Stimulated activated CD8-positive, alpha-beta memory T cell treated with anti-CD3 and anti-CD28 coated beads, Interleukin-4, amount 100 ng/mL, for 48 hours (primary cell): ENCODE results near the gene SERAC1.
"Not testable (repeated sequence)": the region's sequence is repeated elsewhere in the genome, so short reads cannot be mapped to it uniquely, and the experiment has no call there.

Source experiments
- DNase-seq: peaks from one replicate; pipeline ENCODE4 v3.0.0-alpha.2; 2020

Gene SERAC1

GRCh38 chr6:158168040-158168289, at the start of gene SERAC1:
TSS of gene SERAC1 (minus strand) at chr6:158168262. CDS start at chr6:158158363, 9,899 bp downstream.
- no peak for DNase-seq

DNA sequence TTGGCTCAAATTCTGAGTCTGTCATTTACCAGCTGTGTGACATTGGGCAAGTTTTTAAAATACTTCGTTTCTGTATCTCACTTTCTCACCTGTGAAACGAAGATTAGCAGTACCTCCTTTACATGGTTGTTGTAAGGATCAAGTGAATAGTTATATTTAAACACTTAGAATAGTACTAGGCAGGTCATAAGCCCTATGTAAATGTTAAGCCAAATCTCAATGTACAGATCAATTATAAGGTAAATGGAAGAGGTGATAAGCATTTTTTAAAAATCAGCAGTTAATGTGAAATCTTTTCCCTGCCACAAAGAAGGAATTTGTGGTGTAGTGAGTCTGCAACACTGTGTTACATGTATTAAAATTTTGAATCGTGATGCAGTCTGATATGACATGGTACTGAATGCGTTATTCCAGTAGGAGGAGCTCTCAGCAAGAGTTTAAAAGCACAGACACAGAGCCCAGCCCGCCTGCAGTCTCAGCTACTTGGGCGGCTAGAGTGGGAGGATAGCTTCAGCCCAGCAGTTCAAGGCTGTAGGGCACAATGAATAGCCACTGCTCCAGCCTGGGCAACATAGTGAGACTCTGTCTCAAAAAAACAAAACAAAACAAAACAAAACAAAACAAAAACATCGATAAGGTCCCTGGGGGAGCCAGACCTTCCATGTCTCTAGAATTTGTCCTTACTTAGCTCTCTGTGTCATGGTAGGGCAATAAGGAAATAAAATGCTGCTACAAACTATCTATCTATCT, 46.0 kb upstream of the SERAC1 start:
- peak; percentile 63 for DNase-seq

DNA sequence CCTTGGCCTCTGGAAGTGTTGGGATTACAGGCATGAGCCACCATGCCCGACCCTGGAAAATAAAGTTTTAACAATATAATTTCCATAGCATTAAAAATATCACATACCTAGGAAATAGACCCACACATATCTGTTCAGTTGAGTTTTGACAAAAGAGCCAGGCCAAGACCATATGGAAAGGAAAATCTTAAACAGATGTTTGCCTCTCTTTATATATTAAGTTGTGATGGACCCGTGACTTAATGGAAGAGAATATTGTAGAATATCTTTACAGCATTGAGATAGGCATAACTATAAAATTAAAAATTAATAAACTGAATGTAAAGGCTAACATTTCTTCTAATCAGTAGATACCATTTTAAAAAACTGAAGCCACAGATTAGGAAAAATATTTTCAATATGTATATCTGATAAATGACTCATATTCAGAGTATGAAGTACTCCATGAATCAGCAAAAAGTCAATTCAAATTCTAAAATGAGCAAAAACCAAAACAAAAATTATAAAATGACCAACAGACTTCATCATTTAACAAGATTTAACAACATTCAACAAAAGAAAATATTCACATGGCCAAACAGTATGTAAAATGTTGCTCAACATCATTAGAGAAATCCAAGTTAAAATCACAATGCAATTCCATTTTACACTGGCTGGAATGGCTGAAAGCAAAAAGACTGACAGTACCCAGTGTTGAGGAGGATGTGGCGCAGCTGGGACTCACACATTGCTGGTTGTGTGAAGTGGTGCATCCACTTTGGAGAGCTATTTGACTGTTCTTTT, 43.4 kb upstream of the SERAC1 start:
- DNase-seq: no peak

- not testable (repeated sequence) for DNase-seq
These were observed 41.7 kb upstream of the SERAC1 start for GRCh38 chr6:158209582-158210333.

- DNase-seq: not testable (repeated sequence)
These were observed 40.4 kb upstream of the SERAC1 start for GRCh38 chr6:158208226-158209030.

- no peak for DNase-seq
These were observed 39.3 kb upstream of the SERAC1 start for GRCh38 chr6:158207422-158207788.

DNA sequence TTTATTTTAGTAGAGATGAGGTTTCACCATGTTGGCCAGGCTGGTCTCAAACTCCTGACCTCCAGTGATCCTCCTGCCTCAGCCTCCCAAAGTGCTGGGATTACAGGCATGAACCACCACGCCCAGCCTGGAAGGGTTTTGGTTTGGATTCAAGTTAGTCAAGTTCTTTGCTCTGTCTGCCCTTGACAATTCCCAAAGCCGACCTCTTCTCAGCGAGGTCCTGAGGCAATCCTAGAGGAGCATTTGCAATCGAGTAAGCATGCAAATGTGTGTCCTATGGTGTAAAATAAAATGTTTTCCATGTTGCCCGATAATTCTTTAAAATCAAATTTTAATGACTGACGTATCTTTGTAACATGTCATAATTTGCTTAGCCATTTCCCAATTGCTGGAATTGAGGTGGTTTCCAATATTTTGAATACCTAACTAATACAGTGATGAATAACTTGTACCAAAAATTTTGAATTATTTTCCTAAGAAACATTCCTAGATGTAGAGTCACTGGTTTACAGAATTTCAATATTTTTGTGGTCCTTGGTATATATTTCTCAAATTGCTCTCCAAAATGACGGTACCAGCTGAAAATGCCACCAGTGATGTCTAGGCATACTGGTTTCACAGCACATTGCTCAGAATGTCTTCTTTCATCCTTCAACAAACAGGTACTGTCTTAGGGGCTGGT, 38.8 kb upstream of the SERAC1 start:
- DNase-seq: no peak

GRCh38 chr6:158205169-158205944, 37.3 kb upstream of the SERAC1 start:
- no peak for DNase-seq

GRCh38 chr6:158198461-158198860, 30.4 kb upstream of the SERAC1 start:
- DNase-seq: no peak

GRCh38 chr6:158194487-158195280, 26.6 kb upstream of the SERAC1 start:
- DNase-seq: no peak

- DNase-seq: no peak
These were observed 23.7 kb upstream of the SERAC1 start for GRCh38 chr6:158191761-158192160.

DNA sequence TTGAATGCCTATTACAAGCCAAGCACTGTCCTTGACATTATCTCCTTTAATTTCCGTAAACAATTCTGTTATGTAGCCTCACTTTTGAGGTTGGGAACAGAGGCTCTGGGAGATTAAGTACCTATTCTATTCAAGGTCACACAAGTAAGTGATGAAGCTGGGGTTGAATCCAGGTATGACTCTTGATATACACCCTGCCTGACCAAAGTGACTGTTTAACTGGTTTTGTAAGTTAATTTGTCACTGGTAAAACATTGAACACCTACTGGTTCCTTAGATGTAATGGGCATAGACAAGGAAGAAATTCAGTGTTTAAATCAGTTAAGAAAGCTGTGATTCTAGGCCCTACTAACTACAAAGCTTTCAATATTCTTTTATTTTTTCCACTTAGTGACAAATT, 23.0 kb upstream of the SERAC1 start:
- no peak for DNase-seq

DNA sequence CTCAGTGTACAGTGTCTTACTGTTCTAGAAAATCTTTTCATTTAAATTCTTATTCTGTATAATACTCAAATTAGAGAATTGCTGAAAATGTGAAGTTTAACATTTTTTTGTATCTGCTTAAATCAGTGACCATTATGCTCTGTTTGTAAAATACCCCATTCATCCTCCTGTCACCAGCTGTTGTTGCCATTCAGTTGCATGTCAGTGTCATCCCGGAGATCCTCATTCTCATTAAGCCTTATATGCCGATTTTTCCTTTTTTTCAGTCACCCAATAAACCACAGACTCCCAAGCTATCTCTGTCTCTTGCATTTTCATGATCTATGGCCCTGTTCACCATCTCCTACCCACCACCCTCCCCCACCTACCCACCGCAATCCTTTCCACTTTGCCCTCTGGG, 20.5 kb upstream of the SERAC1 start:
- DNase-seq: no peak

DNA sequence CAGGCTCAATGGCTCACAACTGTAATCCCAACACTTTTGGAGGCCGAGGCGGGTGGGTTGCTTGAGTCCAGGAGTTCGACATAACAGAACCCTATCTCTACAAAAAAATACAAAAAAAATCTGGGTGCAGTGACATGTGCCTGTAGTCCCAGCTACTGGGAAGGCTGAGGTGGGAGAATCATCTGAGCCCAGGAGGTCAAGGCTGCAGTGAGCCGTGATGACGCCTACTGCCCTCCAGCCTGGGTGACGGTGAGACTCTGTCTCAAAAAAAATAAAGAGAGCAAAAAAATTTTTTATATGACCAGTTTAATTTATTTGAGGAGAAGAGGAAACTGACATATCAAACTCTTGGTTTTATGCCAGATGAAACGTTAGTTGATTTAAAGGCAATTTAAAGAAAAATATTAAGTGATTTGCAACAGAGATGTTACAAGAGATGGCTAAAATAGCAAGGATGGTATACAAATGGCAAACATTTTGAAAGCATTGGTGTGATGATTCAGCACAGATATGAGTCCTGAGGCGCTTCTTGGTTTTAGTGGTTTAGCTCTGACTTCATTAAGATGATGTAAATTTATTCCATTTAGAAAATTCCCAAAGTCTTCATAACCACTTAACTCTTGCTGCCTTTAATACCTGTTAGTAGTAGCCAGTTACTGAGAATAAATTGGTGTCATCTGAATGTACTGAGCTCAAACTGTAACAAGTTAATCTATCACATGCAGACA, 17.8 kb upstream of the SERAC1 start:
- no peak for DNase-seq

GRCh38 chr6:158184608-158185007, 16.5 kb upstream of the SERAC1 start:
- DNase-seq: no peak

- not testable (repeated sequence) for DNase-seq
These were observed 15.3 kb upstream of the SERAC1 start for GRCh38 chr6:158183174-158183972.

- not testable (repeated sequence) for DNase-seq
These were observed 9.7 kb upstream of the SERAC1 start for GRCh38 chr6:158177712-158178111.

GRCh38 chr6:158175111-158175510, 7.0 kb upstream of the SERAC1 start:
- DNase-seq: no peak

DNA sequence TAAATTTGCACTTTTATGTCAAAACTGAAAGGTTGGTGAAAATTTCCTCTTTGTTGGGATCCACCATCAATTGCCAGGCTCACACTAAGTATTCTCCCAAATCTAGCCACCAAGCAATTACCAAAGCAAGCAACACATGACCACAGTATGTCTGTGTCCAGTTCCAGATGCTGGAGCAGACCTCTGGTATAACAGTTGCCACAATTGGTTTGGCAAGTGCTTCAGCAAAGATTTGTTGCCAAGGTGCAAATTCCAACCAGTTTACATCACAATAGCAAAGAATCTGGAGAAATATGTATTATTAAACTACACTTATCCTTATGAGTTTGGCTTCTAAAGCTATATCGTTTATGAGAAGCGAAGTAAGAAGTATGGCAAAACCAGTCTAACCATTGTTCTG, 6.5 kb upstream of the SERAC1 start:
- DNase-seq: no peak
